K562 (cell line): ENCODE data around the gene OR6S1. TPM values are rescaled to one million over a fixed set of nuclear protein-coding genes. Genes with fewer than 3 reads are reported as not detected.

Experiments
- ATAC-seq: fragments of 200-7000 bp; cut with Tn5 transposase; 3 replicates; pipeline ENCODE4 v1.9.1; 2020; ENCODE audit warnings: moderate library complexity
- BruUV-seq: library from RNA; stranded (reverse); fragments of 400-500 nt; replicated peaks from 2 replicates; lab custom pipeline; 2021; lab: Mats Ljungman, UMichigan
- CTCF ChIA-PET: fragments of 300-600 bp; formaldehyde crosslinking; extraction: SDS; loops from one replicate; lab custom pipeline; 2021; ENCODE audit warnings: low intra/inter-chr PET ratio; lab: Yijun Ruan, JAX
- POLR2A ChIA-PET: fragments of 300-600, 350-650 bp; sonication (Branson Sonifier 250); formaldehyde crosslinking; extraction: SDS; loops from one replicate; lab custom pipeline; 2021; ENCODE audit warnings: antibody characterized with exemption, inconsistent platforms; lab: Yijun Ruan, JAX
- DNase-seq, 4 experiments: peaks; one replicate each; pipeline versions ENCODE4 v3.0.0 to v3.0.0-alpha.2; 2011 to 2018; ENCODE audit warnings: low spot score in 3 of 4, mixed read lengths in 3 of 4; ENCODE audit errors: extremely low read depth in 1 of 4
- FAIRE-seq: peaks from 2 replicates; lab custom pipeline; 2011; peaks lifted over from hg19 to GRCh38; lab: Jason Lieb, UNC
- H2AFZ ChIP-seq: 2 replicates; pipeline ENCODE4 v1.6.0; 2011; ENCODE audit warnings: low read depth, low read length, control low read depth, inconsistent platforms
- H3K27ac ChIP-seq: fragments of 200-600 bp; 3 replicates; pipeline ENCODE4 v1.8.0; 2011; ENCODE audit warnings: low read depth, mild to moderate bottlenecking, control low read depth, inconsistent platforms, low read length, moderate library complexity, mixed read lengths; ENCODE audit errors: extremely low read depth
- H3K27me3 ChIP-seq, 2 experiments: fragments of 300-600 bp in 1 of 2; 2 replicates in 1 of 2; 3 replicates in 1 of 2; pipeline versions ENCODE4 v1.6.0 to v1.8.0; 2011; ENCODE audit warnings: inconsistent platforms in 2 of 2, low read length in 2 of 2, mild to moderate bottlenecking in 1 of 2, mixed read lengths in 1 of 2, moderate library complexity in 1 of 2; ENCODE audit not compliant: control insufficient read depth in 2 of 2, insufficient read depth in 2 of 2
- H3K36me3 ChIP-seq: fragments of 300-600 bp; 3 replicates; pipeline ENCODE4 v1.8.0; 2011; ENCODE audit warnings: mild to moderate bottlenecking, low read length, inconsistent platforms; ENCODE audit not compliant: control insufficient read depth, insufficient read depth
- H3K4me1 ChIP-seq, 2 experiments: fragments of 200-600 bp in 1 of 2; replicated peaks in 1 of 2; 2 replicates in 1 of 2; 3 replicates in 1 of 2; pipeline versions ENCODE4 v1.5.1 to v1.8.0; 2011; ENCODE audit warnings: inconsistent platforms in 2 of 2, low read length in 2 of 2, mild to moderate bottlenecking in 1 of 2, mixed read lengths in 1 of 2, moderate library complexity in 1 of 2; ENCODE audit not compliant: control insufficient read depth in 2 of 2, insufficient read depth in 2 of 2
- H3K4me2 ChIP-seq: 2 replicates; pipeline ENCODE4 v1.6.1; 2011; ENCODE audit warnings: low read length, control low read depth, inconsistent platforms, mixed read lengths; ENCODE audit not compliant: insufficient read depth
- H3K4me3 ChIP-seq: fragments of 200-600 bp; sonication (generic), shearing (Covaris generic); 2 replicates; pipeline ENCODE4 v1.5.1; 2016; ENCODE audit warnings: control low read depth, inconsistent platforms
- H3K79me2 ChIP-seq: fragments of 200-600 bp; 3 replicates; pipeline ENCODE4 v1.8.0; 2011; ENCODE audit warnings: low read length, inconsistent platforms; ENCODE audit not compliant: control insufficient read depth, insufficient read depth
- H3K9ac ChIP-seq, 2 experiments: 2 replicates each; pipeline versions ENCODE4 v1.6.0 to v1.6.1; 2011; ENCODE audit warnings: low read depth in 2 of 2, low read length in 2 of 2, control low read depth in 1 of 2, inconsistent platforms in 1 of 2, mild to moderate bottlenecking in 1 of 2, mixed read lengths in 1 of 2; ENCODE audit not compliant: insufficient read depth in 1 of 2
- H3K9me1 ChIP-seq: one replicate; pipeline ENCODE4 v1.6.0; 2011; ENCODE audit warnings: inconsistent platforms, mild to moderate bottlenecking, low read length, moderate library complexity; ENCODE audit not compliant: control insufficient read depth, insufficient read depth
- H3K9me3 ChIP-seq: replicated peaks from 2 replicates; pipeline ENCODE4 v1.5.1; 2011; ENCODE audit warnings: low read depth, low read length, inconsistent platforms; ENCODE audit not compliant: control insufficient read depth, insufficient read depth
- H4K20me1 ChIP-seq: replicated peaks from 2 replicates; pipeline ENCODE4 v1.6.1; 2011; ENCODE audit warnings: low read length, inconsistent platforms, mixed read lengths; ENCODE audit not compliant: control insufficient read depth, insufficient read depth
- CHD2 ChIP-seq: IDR thresholded peaks from 2 replicates; pipeline ENCODE4 v1.6.1; 2011; ENCODE audit warnings: low read depth, low read length
- DDX20 ChIP-seq: fragments of 450-650 bp; IDR thresholded peaks from 2 replicates; pipeline ENCODE4 v1.6.1; 2016; ENCODE audit warnings: missing genetic modification characterization, low read depth, mild to moderate bottlenecking, missing compliant biosample characterization, moderate library complexity
- E2F8 ChIP-seq: fragments of 450-650 bp; IDR thresholded peaks from 2 replicates; pipeline ENCODE4 v1.7.1; 2018; ENCODE audit warnings: mild to moderate bottlenecking, low read depth; ENCODE audit not compliant: partially characterized antibody
- ELF2 ChIP-seq: fragments of 250-450 bp; sonication (Bioruptor Pico); IDR thresholded peaks from 2 replicates; pipeline ENCODE4 v1.5.0; 2021; ENCODE audit warnings: mild to moderate bottlenecking
- FOXP1 ChIP-seq: sonication (generic); formaldehyde crosslinking; IDR thresholded peaks from 2 replicates; pipeline ENCODE4 v1.8.0; 2022; ENCODE audit warnings: mild to moderate bottlenecking, missing genetic modification reagents
- GATAD2B ChIP-seq: fragments of 450-650 bp; IDR thresholded peaks from 2 replicates; pipeline ENCODE4 v1.6.1; 2017; ENCODE audit warnings: mild to moderate bottlenecking, borderline replicate concordance
- MAFK ChIP-seq: IDR thresholded peaks from 2 replicates; pipeline ENCODE4 v1.6.1; 2011; ENCODE audit warnings: low read length, improper control_type of control experiment
- POLR3A ChIP-seq: IDR thresholded peaks from 2 replicates; pipeline ENCODE4 v1.6.1; 2011; ENCODE audit warnings: borderline replicate concordance, mild to moderate bottlenecking, moderate library complexity; ENCODE audit not compliant: insufficient read length, insufficient read depth; ENCODE audit errors: extremely low read depth
- SMARCA4 ChIP-seq: fragments of 450-650 bp; IDR thresholded peaks from 2 replicates; pipeline ENCODE4 v1.6.1; 2016
- ZNF140 ChIP-seq: fragments of 250-450 bp; sonication (Bioruptor Pico); IDR thresholded peaks from 2 replicates; pipeline ENCODE4 v1.8.0; 2021; ENCODE audit warnings: moderate library complexity, mild to moderate bottlenecking, inconsistent platforms
- ZNF592 ChIP-seq: fragments of 450-650 bp; IDR thresholded peaks from 2 replicates; pipeline ENCODE4 v1.6.1; 2017; ENCODE audit warnings: antibody characterized with exemption, mild to moderate bottlenecking
- ZNF740 ChIP-seq, 3 experiments: fragments of 200-800 bp in 1 of 3; sonication (Bioruptor generic) in 1 of 3; sonication (generic) in 1 of 3; formaldehyde crosslinking in 1 of 3; IDR thresholded peaks; 2 replicates each; pipeline versions ENCODE4 v1.6.1 to v1.8.0; 2016 to 2022; ENCODE audit warnings: mild to moderate bottlenecking in 2 of 3, missing compliant biosample characterization in 2 of 3, missing genetic modification characterization in 2 of 3, missing genetic modification reagents in 1 of 3
- WGBS: fragments of 100-300 bp; shearing (Covaris generic); methylation state at CpG from one replicate; pipeline ENCODE4 v1.1.6; 2016; ENCODE audit warnings: low coverage, mixed read lengths; ENCODE audit not compliant: insufficient coverage; ENCODE audit errors: missing lambda C conversion rate; 5-methylcytosine and 5-hydroxymethylcytosine counted together
- in situ Hi-C: fragments of 300-500 bp; cut with MboI; formaldehyde crosslinking; loops from 4 replicates; pipeline ENCODE4 v1.15.0; 2018; ENCODE audit warnings: inconsistent platforms, mixed read lengths
- intact Hi-C: fragments of 100-400 bp; cut with micrococcal nuclease; formaldehyde crosslinking; loops from 2 replicates; pipeline ENCODE4 v1.14.2; 2022
- polyA plus RNA-seq, 8 experiments: library from polyadenylated mRNA; depleted of rRNA in 4 of 8; stranded (reverse) in 5 of 8; unstranded in 3 of 8; fragments of >200 nt; fragmentation: Nextera tagmentation in 2 of 8; fragmentation: Illumina TruSeq in 1 of 8; extraction: Ambion mirVana in 2 of 8; extraction: Trizol in 1 of 8; gene quantifications; 2 replicates each; pipeline versions ENCODE4 v1.2.1 to v1.2.3, GENCODE V29; 2011 to 2014; ENCODE audit warnings: inconsistent platforms in 1 of 8, missing spikeins in 1 of 8
- total RNA-seq, 7 experiments: library from RNA; depleted of rRNA in 6 of 7; stranded (reverse); fragments of >200 nt in 6 of 7; fragmentation: Illumina TruSeq in 2 of 7; extraction: Trizol in 2 of 7; gene quantifications; 2 replicates each; pipeline versions ENCODE4 v1.2.1 to v1.2.3, GENCODE V29; 2011 to 2021; ENCODE audit warnings: low replicate concordance in 1 of 7

Gene OR6S1
- total and polyA plus RNA-seq, 9 of the 15 experiments (the other 6 are each of a cell fraction or from before 2014, with no cell fraction given) = not detected

- peak overlapping the region; percentile 92 for H2AFZ ChIP-seq
- peak overlapping the region; percentile 75 for H3K4me3 ChIP-seq
- ATAC-seq (peak; percentile 13), FAIRE-seq (peak; percentile 81), DNase-seq (peak; percentile 46 to 84 (median 58))
- under 1% methylated on average over 20 of the region's 25 CpGs for WGBS
- ChIA-PET POLR2A (interaction anchor here (0.6 to 1.7 kb wide), 5 partner anchors 12 to 290 kb away, joined by 3 to 6 read pairs (median 3); no protein-coding TSS in a partner anchor), CTCF (interaction anchor here (1.0 kb wide), 1 partner anchor 73 kb away, joined by 3 read pairs; no protein-coding TSS in a partner anchor)
- no peaks in the 10 kb centered on the region for H3K27me3 ChIP-seq
- TSS peak; percentile 58 for BruUV-seq
- H3K36me3 ChIP-seq = no peaks in the 10 kb centered on the region
- H4K20me1 ChIP-seq = peaks cover 9% of the 10 kb centered on the region; the same call in 1 of the 2 replicates
- peak overlapping the region; percentile 62; the same call in 2 of the 3 replicates for H3K27ac ChIP-seq
- H3K4me2 ChIP-seq = peak overlapping the region; percentile 94
- H3K9ac ChIP-seq = peak overlapping the region; percentile 51 to 88
- H3K79me2 ChIP-seq = no peaks in the 10 kb centered on the region
- peaks cover 10 to 13% of the 10 kb centered on the region in 2 experiments; a peak in 3 of 5 replicates for H3K4me1 ChIP-seq
- in situ Hi-C loops = loop anchor here (5.0 kb wide), 1 partner anchor 49 kb away; no protein-coding TSS in a partner anchor
- intact Hi-C loops = loop anchor here (2.0 to 5.0 kb wide), 2 partner anchors 49 to 339 kb away; partner anchors contain the start of gene PARP2
- no peaks in the 10 kb centered on the region for H3K9me1 ChIP-seq
- no peaks in the 10 kb centered on the region for H3K9me3 ChIP-seq
- peak; percentile 88 for TF ChIP-seq POLR3A
- TF ChIP-seq ZNF740 (CRISPR knock-in tag; IDR thresholded peaks at IDR 0.05) = no peak
- TF ChIP-seq ZNF740 (tag; IDR thresholded peaks at IDR 0.05) = no peak
- TF ChIP-seq ZNF140 = no peak
- no peak for TF ChIP-seq FOXP1 (CRISPR knock-in tag)
- no peak for TF ChIP-seq E2F8
- no peak for TF ChIP-seq SMARCA4
- no peak for TF ChIP-seq ELF2 (CRISPR knock-in tag)
- 0 out of 2 replicates have a peak, but pooled peaks have one; percentile 44 for TF ChIP-seq CHD2
- no peak for TF ChIP-seq GATAD2B
- no peak for TF ChIP-seq DDX20 (tag)
- TF ChIP-seq ZNF592 = peak; percentile 60; the same call in 1 of the 2 replicates
- peak; percentile 25; the same call in 1 of the 2 replicates for TF ChIP-seq MAFK
These were observed 40.0 kb upstream of the OR6S1 start for GRCh38 chr14:20681348-20682126.
